SH-SY5Y (cell line): Measurements from ENCODE around the gene SPI1.

ENCODE experiments used
- GATA2 ChIP-seq: IDR thresholded peaks from 2 replicates; pipeline ENCODE4 v1.6.1; 2011; ENCODE audit warnings: mild to moderate bottlenecking, low read depth, low read length
- GATA3 ChIP-seq: IDR thresholded peaks from 2 replicates; pipeline ENCODE4 v1.6.1; 2011; ENCODE audit warnings: low read depth, mild to moderate bottlenecking, low read length, moderate library complexity

- no peak for TF ChIP-seq GATA2
- TF ChIP-seq GATA3 = no peak
Measured at GRCh38 chr11:47399860-47400767, 21.8 kb upstream of the SPI1 start.
